ENCODE results near the gene KCNJ1. TPM values are rescaled to one million over a fixed set of nuclear protein-coding genes. Genes with fewer than 3 reads are reported as not detected.
A peak's percentile ranks its signal among the peaks of the same experiment; 100 is the strongest.

Gene KCNJ1
- total RNA-seq, 6 experiments from 2014 or later: not detected

GRCh38 chr11:128853559-128853958 is 13.5 kb downstream of the KCNJ1 start:
- no peaks in the 10 kb centered on the region for H3K4me1 Mint-ChIP-seq (ENCODE audit: low read depth)
- H3K27me3 Mint-ChIP-seq (ENCODE audit: insufficient read depth): peaks cover 8% of the 10 kb centered on the region
- no peak for DNase-seq
- no peaks in the 10 kb centered on the region for H3K9me3 Mint-ChIP-seq
- no peak for TF ChIP-seq CTCF (IDR thresholded peaks at IDR 0.05)
- H3K4me3 Mint-ChIP-seq: no peak overlapping the region
- H3K27ac Mint-ChIP-seq: no peak overlapping the region
- no peaks in the 10 kb centered on the region for H3K36me3 Mint-ChIP-seq (ENCODE audit: low read depth)

GRCh38 chr11:128852327-128853023 is 14.6 kb downstream of the KCNJ1 start:
- DNase-seq: no peak
- H3K4me3 Mint-ChIP-seq: no peak overlapping the region
- no peaks in the 10 kb centered on the region for H3K9me3 Mint-ChIP-seq
- peaks cover 6% of the 10 kb centered on the region for H3K27me3 Mint-ChIP-seq (ENCODE audit: insufficient read depth)
- H3K4me1 Mint-ChIP-seq (ENCODE audit: low read depth): no peaks in the 10 kb centered on the region
- TF ChIP-seq CTCF (IDR thresholded peaks at IDR 0.05): no peak
- H3K36me3 Mint-ChIP-seq (ENCODE audit: low read depth): no peaks in the 10 kb centered on the region
- no peak overlapping the region for H3K27ac Mint-ChIP-seq

GRCh38 chr11:128848815-128849455 is 18.2 kb downstream of the KCNJ1 start:
- no peak overlapping the region for H3K4me3 Mint-ChIP-seq
- H3K4me1 Mint-ChIP-seq (ENCODE audit: low read depth): no peaks in the 10 kb centered on the region
- no peaks in the 10 kb centered on the region for H3K36me3 Mint-ChIP-seq (ENCODE audit: low read depth)
- no peaks in the 10 kb centered on the region for H3K9me3 Mint-ChIP-seq
- TF ChIP-seq CTCF (IDR thresholded peaks at IDR 0.05): peak; percentile 89
- peaks cover 6% of the 10 kb centered on the region for H3K27me3 Mint-ChIP-seq (ENCODE audit: insufficient read depth)
- no peak for DNase-seq
- H3K27ac Mint-ChIP-seq: no peak overlapping the region

GRCh38 chr11:128846985-128847384 is 20.1 kb downstream of the KCNJ1 start:
- Mint-ChIP-seq H3K9me3 (no peaks in the 10 kb centered on the region), H3K27me3 (ENCODE audit: insufficient read depth) (peaks cover 14% of the 10 kb centered on the region), H3K36me3 (ENCODE audit: low read depth) (no peaks in the 10 kb centered on the region), H3K4me1 (ENCODE audit: low read depth) (no peaks in the 10 kb centered on the region), H3K27ac (no peak overlapping the region), H3K4me3 (no peak overlapping the region)
- no peak for TF ChIP-seq CTCF (IDR thresholded peaks at IDR 0.05)
- DNase-seq: no peak

GRCh38 chr11:128845334-128845780 is 21.7 kb downstream of the KCNJ1 start:
- Mint-ChIP-seq H3K27me3 (ENCODE audit: insufficient read depth) (peaks cover 22% of the 10 kb centered on the region), H3K9me3 (no peaks in the 10 kb centered on the region), H3K4me1 (ENCODE audit: low read depth) (no peaks in the 10 kb centered on the region), H3K27ac (no peak overlapping the region), H3K36me3 (ENCODE audit: low read depth) (no peaks in the 10 kb centered on the region), H3K4me3 (no peak overlapping the region)
- TF ChIP-seq CTCF (IDR thresholded peaks at IDR 0.05): no peak
- no peak for DNase-seq

Measured in HFFc6 (cell line).